NT2/D1 (cell line): ENCODE measurements around the gene RNF212.

Experiments
- YY1 ChIP-seq: IDR thresholded peaks from 2 replicates; pipeline ENCODE4 v1.6.1; 2011; ENCODE audit not compliant: insufficient read length, insufficient read depth
- ZNF274 ChIP-seq: IDR thresholded peaks from 2 replicates; pipeline ENCODE4 v1.6.1; 2011; ENCODE audit warnings: mild to moderate bottlenecking, low read depth, low read length

DNA sequence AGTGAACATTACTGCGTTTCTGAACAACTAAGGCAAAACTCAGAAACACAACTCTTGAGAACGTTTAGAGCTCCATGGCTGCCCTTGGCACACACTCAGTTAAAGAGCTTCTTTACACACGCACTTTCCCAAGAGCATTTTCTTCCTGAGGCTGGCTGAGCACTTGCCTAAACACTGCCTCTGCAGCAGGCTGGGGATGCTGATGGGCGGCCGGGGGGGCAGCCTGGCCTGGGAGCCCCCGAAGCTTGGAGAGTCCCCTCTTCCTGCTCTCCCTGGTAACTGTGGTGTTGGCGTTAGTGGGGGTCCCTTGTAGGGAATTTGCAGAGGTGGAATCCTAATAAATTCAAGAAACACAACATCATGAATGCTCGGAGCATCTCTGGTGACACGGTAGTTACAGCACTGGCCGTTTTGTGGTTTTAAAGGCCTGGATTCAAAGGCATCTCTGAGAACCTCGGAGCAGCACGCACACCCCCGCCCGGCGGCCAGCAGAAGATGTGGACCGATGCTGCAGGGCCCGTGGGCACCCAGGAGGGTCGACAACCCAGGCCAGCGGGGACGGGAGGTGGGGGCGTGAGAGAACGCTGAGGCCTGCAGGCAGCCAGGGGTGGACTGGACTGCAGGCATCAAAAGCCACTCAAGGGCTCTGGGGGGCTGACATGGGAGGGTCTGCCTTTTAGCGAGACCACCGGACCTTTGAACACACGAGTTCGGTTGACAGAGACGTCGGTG lies 56.5 kb downstream of the RNF212 start:
- TF ChIP-seq ZNF274 = no peak
- TF ChIP-seq YY1 = no peak
